ENCODE data around the gene DRGX. TPM values are rescaled to one million over a fixed set of nuclear protein-coding genes. Genes with fewer than 3 reads are reported as not detected.

Gene DRGX
- total and polyA plus RNA-seq, 2 of the 13 experiments (the other 11 are each of a cell fraction or from before 2014, with no cell fraction given), result not detected

DNA sequence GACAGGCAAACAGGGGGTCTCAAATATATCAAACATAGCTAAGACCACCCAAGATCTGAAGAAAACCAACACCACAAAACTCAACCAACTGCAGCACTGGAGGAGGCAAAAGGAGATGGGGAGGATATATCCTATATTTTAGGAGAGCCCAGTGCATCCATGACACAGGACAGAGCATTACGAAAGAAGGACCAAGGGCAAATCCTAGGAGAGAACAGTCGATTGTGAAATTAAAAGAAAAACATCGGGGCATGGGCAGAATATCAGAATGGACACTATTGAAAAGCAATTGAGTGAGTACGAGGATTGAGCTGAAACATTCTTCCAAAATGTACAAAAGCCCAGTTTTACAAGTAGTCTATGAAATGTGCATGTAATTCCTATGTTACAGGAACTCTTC, 48.5 kb upstream of the DRGX start:
- no peak overlapping the region for H3K9ac ChIP-seq (ENCODE audit: insufficient read depth, low read depth, low read length)
- FAIRE-seq (no peak), DNase-seq (ENCODE audit: low spot score) (no peak), ATAC-seq (no peak)
- H3K27ac ChIP-seq (ENCODE audit: extremely low read length, insufficient read depth, low read length), result no peak overlapping the region
- H3K79me2 ChIP-seq (ENCODE audit: insufficient read depth, low read length), result no peaks in the 10 kb centered on the region
- H3K4me2 ChIP-seq (ENCODE audit: low read depth, low read length), result no peak overlapping the region
- 0 out of 2 replicates have a peak, but pooled peaks cover 5% of the 10 kb centered on the region for H3K4me1 ChIP-seq (ENCODE audit: insufficient read depth, low read length)
- intact Hi-C loops (cut with micrococcal nuclease; ENCODE audit: unreplicated experiment), result no loop called here
- H3K27me3 ChIP-seq (ENCODE audit: control insufficient read depth in 1 of 2, insufficient read depth in 2 of 2, low read length in 2 of 2), result no peaks in the 10 kb centered on the region
- no peaks in the 10 kb centered on the region for H4K20me1 ChIP-seq (ENCODE audit: insufficient read depth, low read length)
- POLR2A ChIA-PET, result no interaction called here
- no peak overlapping the region for H2AFZ ChIP-seq (ENCODE audit: low read length)
- H3K4me3 ChIP-seq (replicated peaks in 1 of 3; ENCODE audit: insufficient read depth in 1 of 3, low read depth in 2 of 3, low read length in 3 of 3), result no peak overlapping the region
- CTCF ChIA-PET (ENCODE audit: low intra/inter-chr PET ratio, low total read pairs), result no interaction called here
- 40% methylated on average over 4 of the region's 4 CpGs for WGBS (ENCODE audit: low lambda C conversion rate)
- in situ Hi-C loops (cut with HindIII; ENCODE audit: extremely low pct_ligation_motif_present, low pct_unique_long_range_greater_than_20kb), result no loop called here
- H3K36me3 ChIP-seq (replicated peaks in 1 of 2; ENCODE audit: control insufficient read depth in 1 of 2, insufficient read depth in 2 of 2, low read length in 2 of 2), result no peaks in the 10 kb centered on the region
- no peaks in the 10 kb centered on the region for H3K9me3 ChIP-seq (ENCODE audit: low read length)
- no TSS peak for BruUV-seq (replicated peaks)
- TF ChIP-seq SUZ12 (IDR thresholded peaks at IDR 0.05; ENCODE audit: low read depth, low read length), result no peak
- TF ChIP-seq, protein P1, sequence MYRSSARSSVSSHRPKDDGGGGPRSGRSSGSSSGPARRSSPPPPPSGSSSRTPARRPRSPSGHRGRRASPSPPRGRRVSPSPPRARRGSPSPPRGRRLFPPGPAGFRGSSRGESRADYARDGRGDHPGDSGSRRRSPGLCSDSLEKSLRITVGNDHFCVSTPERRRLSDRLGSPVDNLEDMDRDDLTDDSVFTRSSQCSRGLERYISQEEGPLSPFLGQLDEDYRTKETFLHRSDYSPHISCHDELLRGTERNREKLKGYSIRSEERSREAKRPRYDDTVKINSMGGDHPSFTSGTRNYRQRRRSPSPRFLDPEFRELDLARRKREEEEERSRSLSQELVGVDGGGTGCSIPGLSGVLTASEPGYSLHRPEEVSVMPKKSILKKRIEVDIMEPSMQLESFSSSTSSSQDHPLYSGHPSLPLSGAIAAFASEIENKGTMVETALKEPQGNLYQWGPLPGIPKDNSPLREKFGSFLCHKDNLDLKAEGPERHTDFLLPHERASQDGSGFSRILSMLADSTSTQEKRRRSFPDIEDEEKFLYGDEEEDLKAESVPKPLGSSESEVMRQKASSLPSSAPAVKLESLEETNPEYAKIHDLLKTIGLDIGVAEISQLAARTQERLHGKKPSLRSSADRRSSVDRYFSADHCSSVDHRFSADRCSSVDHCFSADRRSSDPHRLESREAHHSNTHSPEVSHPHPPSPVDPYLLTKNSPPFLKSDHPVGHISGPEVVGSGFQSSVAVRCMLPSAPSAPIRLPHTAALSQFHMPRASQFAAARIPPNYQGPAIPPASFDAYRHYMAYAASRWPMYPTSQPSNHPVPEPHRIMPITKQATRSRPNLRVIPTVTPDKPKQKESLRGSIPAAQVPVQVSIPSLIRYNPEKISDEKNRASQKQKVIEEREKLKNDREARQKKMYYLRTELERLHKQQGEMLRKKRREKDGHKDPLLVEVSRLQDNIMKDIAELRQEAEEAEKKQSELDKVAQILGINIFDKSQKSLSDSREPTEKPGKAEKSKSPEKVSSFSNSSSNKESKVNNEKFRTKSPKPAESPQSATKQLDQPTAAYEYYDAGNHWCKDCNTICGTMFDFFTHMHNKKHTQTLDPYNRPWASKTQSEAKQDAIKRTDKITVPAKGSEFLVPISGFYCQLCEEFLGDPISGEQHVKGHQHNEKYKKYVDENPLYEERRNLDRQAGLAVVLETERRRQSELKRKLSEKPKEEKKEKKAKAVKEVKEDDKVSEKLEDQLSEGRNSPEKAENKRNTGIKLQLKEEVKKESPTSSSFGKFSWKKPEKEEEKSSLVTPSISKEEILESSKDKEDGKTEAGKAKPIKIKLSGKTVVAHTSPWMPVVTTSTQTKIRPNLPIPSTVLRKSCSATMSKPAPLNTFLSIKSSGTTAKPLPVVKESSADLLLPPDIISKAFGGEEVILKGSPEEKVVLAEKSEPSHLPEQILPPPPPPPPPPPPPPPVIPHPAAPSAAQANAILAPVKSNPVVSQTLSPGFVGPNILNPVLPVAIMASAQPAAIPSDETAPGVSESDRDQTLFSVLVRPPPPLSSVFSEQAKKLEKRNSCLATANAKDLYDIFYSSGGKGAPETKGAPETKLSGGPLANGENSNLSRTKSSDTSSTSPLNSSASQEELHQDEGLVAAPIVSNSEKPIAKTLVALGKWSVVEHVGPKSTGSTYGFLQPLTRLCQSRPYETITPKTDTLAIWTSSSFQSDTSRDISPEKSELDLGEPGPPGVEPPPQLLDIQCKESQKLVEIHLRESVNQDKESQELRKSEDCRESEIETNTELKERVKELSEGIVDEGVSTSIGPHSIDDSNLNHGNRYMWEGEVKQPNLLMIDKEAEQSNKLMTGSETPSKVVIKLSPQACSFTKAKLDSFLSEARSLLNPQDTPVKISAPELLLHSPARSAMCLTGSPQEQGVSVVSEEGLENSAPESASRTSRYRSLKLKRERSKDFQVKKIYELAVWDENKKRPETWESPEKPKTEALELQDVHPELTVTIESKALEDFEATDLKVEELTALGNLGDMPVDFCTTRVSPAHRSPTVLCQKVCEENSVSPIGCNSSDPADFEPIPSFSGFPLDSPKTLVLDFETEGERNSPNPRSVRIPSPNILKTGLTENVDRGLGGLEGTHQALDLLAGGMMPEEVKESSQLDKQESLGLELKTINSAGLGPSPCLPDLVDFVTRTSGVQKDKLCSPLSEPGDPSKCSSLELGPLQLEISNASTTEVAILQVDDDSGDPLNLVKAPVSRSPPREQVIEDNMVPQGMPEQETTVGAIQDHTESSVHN (CRISPR knock-in tag; IDR thresholded peaks at IDR 0.05), result no peak
- no peak for TF ChIP-seq HMG20B (CRISPR knock-in tag; conservative IDR thresholded peaks at IDR 0.05)
- no peak for TF ChIP-seq POGZ (CRISPR knock-in tag; IDR thresholded peaks at IDR 0.05)
- no peak for TF ChIP-seq ZNF670 (CRISPR knock-in tag; IDR thresholded peaks at IDR 0.05; ENCODE audit: borderline replicate concordance)
- TF ChIP-seq, protein P2, sequence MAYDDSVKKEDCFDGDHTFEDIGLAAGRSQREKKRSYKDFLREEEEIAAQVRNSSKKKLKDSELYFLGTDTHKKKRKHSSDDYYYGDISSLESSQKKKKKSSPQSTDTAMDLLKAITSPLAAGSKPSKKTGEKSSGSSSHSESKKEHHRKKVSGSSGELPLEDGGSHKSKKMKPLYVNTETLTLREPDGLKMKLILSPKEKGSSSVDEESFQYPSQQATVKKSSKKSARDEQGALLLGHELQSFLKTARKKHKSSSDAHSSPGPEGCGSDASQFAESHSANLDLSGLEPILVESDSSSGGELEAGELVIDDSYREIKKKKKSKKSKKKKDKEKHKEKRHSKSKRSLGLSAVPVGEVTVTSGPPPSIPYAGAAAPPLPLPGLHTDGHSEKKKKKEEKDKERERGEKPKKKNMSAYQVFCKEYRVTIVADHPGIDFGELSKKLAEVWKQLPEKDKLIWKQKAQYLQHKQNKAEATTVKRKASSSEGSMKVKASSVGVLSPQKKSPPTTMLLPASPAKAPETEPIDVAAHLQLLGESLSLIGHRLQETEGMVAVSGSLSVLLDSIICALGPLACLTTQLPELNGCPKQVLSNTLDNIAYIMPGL (CRISPR knock-in tag; IDR thresholded peaks at IDR 0.05; ENCODE audit: borderline replicate concordance in 1 of 2, low read depth in 1 of 2), result no peak
- TF ChIP-seq, protein P3, sequence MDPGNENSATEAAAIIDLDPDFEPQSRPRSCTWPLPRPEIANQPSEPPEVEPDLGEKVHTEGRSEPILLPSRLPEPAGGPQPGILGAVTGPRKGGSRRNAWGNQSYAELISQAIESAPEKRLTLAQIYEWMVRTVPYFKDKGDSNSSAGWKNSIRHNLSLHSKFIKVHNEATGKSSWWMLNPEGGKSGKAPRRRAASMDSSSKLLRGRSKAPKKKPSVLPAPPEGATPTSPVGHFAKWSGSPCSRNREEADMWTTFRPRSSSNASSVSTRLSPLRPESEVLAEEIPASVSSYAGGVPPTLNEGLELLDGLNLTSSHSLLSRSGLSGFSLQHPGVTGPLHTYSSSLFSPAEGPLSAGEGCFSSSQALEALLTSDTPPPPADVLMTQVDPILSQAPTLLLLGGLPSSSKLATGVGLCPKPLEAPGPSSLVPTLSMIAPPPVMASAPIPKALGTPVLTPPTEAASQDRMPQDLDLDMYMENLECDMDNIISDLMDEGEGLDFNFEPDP (CRISPR knock-in tag; conservative IDR thresholded peaks at IDR 0.05), result no peak
- TF ChIP-seq GABPA (IDR thresholded peaks at IDR 0.05; ENCODE audit: low read depth, low read length), result no peak
- no peak for TF ChIP-seq GABPA (CRISPR knock-in tag; IDR thresholded peaks at IDR 0.05; ENCODE audit: low read depth)
- no peak for TF ChIP-seq ZNF234 (CRISPR knock-in tag; conservative IDR thresholded peaks at IDR 0.05)
- TF ChIP-seq AHR (CRISPR knock-in tag; IDR thresholded peaks at IDR 0.05), result no peak
- no peak for TF ChIP-seq PTBP1 (IDR thresholded peaks at IDR 0.05; ENCODE audit: low read depth, low read length, poor library complexity, severe bottlenecking)
- TF ChIP-seq, protein P4, sequence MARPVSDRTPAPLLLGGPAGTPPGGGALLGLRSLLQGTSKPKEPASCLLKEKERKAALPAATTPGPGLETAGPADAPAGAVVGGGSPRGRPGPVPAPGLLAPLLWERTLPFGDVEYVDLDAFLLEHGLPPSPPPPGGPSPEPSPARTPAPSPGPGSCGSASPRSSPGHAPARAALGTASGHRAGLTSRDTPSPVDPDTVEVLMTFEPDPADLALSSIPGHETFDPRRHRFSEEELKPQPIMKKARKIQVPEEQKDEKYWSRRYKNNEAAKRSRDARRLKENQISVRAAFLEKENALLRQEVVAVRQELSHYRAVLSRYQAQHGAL (CRISPR knock-in tag; IDR thresholded peaks at IDR 0.05; ENCODE audit: not compliant biosample characterization), result no peak

All from HepG2 (cell line).